ENCODE data around the gene ICAM5.
A peak's percentile ranks its signal among the peaks of the same experiment; 100 is the strongest.

DNA sequence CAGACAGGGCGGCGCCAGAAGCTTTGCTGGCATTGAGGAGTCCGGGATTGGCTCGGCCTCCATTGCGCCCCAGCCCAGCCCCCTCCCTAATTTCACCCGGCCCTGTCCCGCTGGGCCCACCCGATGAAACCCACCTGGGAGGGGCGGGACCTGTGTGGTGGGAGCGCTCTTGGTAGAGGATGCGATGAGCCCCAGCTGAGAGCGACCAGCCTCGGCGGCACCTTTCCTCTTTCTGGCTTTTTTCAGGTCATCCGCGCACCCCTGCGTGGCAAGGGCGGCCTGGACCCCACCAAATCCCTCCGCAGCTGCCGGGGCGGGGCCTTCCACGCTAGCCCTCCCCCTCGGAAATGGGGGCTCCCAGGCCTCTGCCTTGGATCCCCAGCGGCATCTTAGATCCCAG is 19.7 kb downstream of the ICAM5 start, which contains the start of gene ZGLP1:
- TF ChIP-seq CTCF (IDR thresholded peaks at IDR 0.05; ENCODE audit: low read depth, low read length), result no peak
- TF ChIP-seq POLR2A (IDR thresholded peaks at IDR 0.05; ENCODE audit: extremely low read depth, insufficient read length), result peak; percentile 18
